Lower lobe of right lung (tissue), 2 donors: Measurements from ENCODE around the gene ARSA. TPM values are rescaled to one million over a fixed set of nuclear protein-coding genes. Genes with fewer than 3 reads are reported as not detected.
A peak's percentile ranks its signal among the peaks of the same experiment; 100 is the strongest.
"Not testable (repeated sequence)": the region's sequence is repeated elsewhere in the genome, so short reads cannot be mapped to it uniquely, and the experiment has no call there.

Source experiments
- ATAC-seq, 2 donors: fragments of 200-7000 bp; cut with Tn5 transposase; one replicate each; pipeline ENCODE4 v1.9.1; 2020 to 2022; ENCODE audit warnings: mild to moderate bottlenecking in 2 of 2, moderate library complexity in 2 of 2
- DNase-seq: peaks from one replicate; pipeline ENCODE4 v3.0.0-alpha.2; 2020
- H3K27ac ChIP-seq: fragments of 200-600 bp; one replicate; pipeline ENCODE4 v1.8.0; 2022
- H3K27me3 ChIP-seq: fragments of 200-600 bp; one replicate; pipeline ENCODE4 v1.8.0; 2022; ENCODE audit warnings: low read depth
- H3K36me3 ChIP-seq: fragments of 200-600 bp; one replicate; pipeline ENCODE4 v1.8.0; 2022; ENCODE audit warnings: mild to moderate bottlenecking
- H3K4me1 ChIP-seq: fragments of 200-600 bp; one replicate; pipeline ENCODE4 v1.8.0; 2022
- H3K4me3 ChIP-seq: fragments of 200-600 bp; one replicate; pipeline ENCODE4 v1.8.0; 2022; ENCODE audit warnings: mild to moderate bottlenecking
- H3K9me3 ChIP-seq: fragments of 200-600 bp; one replicate; pipeline ENCODE4 v1.8.0; 2022
- intact Hi-C: fragments of 100-400 bp; cut with DNase I; formaldehyde crosslinking; loops from one replicate; pipeline ENCODE4 v1.11.0; 2022
- total RNA-seq: library from RNA; stranded (reverse); fragmentation: NEBNext Ultra II Directional; extraction: Animal tissue kit (Norgen Biotek cat#: 25700); gene quantifications from one replicate; pipeline ENCODE4 v1.2.1, GENCODE V29; 2021
- TF ChIP-seq, protein P1 (sequence below): fragments of 200-600 bp; IDR thresholded peaks from one replicate; pipeline ENCODE4 v1.8.0; 2022; ENCODE audit warnings: antibody characterized with exemption, mild to moderate bottlenecking
- donor health status: DM: no; HTN: yes; CAD: no; lungs with severe emphysema.

Gene ARSA
- total RNA-seq, 1 donor from 2014 or later, result 53.5 TPM

DNA sequence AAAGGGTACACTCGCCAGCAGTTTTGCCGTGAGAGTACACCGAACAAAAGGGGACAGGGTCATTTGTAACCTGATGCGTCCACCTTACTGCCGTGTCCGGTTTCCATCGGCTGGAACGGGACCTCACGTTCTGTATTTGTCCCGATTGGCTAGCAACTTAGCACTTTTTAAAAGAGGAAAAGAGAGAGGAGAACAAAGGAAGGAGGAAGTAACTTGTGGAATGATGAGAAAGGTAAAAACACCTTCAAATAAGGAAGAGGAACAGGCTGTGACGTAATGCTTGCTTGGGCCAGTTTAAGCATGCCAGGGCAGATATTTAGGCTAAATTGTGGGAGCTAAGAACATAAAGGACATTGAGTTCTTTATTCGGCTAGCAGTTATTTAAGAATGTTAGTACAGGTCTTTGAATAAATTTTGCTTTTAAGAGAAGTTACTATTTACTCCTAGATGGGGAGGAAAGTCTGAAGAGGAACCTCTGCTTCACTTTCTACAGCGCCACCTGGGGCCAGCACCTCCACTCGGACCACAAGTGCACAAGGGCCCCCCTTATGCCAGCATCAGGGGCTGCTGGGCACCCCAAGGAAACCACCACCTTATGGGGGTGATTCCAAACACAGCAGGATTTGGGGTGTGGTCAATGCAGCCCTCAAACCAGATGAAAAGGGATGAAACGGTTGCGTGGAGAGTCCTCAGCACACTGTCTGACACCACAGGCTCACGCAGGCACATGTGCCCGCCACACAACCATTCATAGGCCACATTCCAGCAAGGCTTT is 5.8 kb downstream of the ARSA start:
- peaks cover 41% of the 10 kb centered on the region for H3K4me1 ChIP-seq
- no peaks in the 10 kb centered on the region for H3K27me3 ChIP-seq
- intact Hi-C loops, result no loop called here
- H3K4me3 ChIP-seq, result peak overlapping the region; percentile 44
- no peaks in the 10 kb centered on the region for H3K9me3 ChIP-seq
- ATAC-seq (peak in 1 of 2 donors; percentile 1), DNase-seq (no peak)
- H3K27ac ChIP-seq, result peak overlapping the region; percentile 55
- H3K36me3 ChIP-seq, result peaks cover 14% of the 10 kb centered on the region
- TF ChIP-seq, protein P1, sequence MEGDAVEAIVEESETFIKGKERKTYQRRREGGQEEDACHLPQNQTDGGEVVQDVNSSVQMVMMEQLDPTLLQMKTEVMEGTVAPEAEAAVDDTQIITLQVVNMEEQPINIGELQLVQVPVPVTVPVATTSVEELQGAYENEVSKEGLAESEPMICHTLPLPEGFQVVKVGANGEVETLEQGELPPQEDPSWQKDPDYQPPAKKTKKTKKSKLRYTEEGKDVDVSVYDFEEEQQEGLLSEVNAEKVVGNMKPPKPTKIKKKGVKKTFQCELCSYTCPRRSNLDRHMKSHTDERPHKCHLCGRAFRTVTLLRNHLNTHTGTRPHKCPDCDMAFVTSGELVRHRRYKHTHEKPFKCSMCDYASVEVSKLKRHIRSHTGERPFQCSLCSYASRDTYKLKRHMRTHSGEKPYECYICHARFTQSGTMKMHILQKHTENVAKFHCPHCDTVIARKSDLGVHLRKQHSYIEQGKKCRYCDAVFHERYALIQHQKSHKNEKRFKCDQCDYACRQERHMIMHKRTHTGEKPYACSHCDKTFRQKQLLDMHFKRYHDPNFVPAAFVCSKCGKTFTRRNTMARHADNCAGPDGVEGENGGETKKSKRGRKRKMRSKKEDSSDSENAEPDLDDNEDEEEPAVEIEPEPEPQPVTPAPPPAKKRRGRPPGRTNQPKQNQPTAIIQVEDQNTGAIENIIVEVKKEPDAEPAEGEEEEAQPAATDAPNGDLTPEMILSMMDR, result peak; percentile 19

DNA sequence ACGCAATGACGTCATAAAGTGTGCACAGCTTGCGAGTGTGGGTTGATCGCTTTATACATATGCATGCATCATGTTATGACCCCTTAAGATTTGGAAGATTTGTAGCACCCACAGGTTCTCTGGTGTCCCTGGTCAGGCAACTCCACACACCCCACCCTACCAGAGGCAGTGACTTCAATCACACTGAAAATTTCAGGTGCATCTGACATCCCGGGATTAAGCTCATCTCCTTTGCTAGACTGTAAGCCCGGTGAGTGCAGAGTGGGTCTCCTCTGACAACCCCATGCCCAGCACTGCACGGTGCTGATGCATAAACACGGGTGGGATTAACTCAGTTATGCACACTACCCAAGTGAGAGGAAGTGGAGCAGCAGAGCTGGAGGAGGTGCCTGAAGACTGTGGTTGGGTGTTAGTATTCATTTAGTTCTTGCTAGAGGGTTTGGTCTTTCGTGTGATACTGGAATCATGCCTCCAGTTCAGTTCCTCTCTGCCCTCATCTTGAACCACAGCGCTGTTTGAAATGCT is 6.5 kb downstream of the ARSA start:
- ATAC-seq, result peak; percentile 49 to 61
- intact Hi-C loops, result no loop called here
- peak overlapping the region; percentile 44 for H3K4me3 ChIP-seq

GRCh38 chr22:50620593-50621355 is 7.2 kb downstream of the ARSA start:
- Histone ChIP-seq H3K36me3 (peaks cover 9% of the 10 kb centered on the region), H3K4me1 (peaks cover 32% of the 10 kb centered on the region), H3K9me3 (no peaks in the 10 kb centered on the region), H3K27ac (peak overlapping the region; percentile 55), H3K27me3 (no peaks in the 10 kb centered on the region), H3K4me3 (peak overlapping the region; percentile 44)
- ATAC-seq (peak; percentile 88 to 90), DNase-seq (peak; percentile 85)
- intact Hi-C loops, result no loop called here
- TF ChIP-seq, protein P1, result no peak

More for the DNA sequence above, 6.5 kb downstream of the ARSA start:
- no peak for DNase-seq
- TF ChIP-seq, protein P1, result no peak
- Histone ChIP-seq H3K4me1 (peaks cover 34% of the 10 kb centered on the region), H3K36me3 (peaks cover 14% of the 10 kb centered on the region), H3K27me3 (no peaks in the 10 kb centered on the region), H3K27ac (peak overlapping the region; percentile 55), H3K9me3 (no peaks in the 10 kb centered on the region)

DNA sequence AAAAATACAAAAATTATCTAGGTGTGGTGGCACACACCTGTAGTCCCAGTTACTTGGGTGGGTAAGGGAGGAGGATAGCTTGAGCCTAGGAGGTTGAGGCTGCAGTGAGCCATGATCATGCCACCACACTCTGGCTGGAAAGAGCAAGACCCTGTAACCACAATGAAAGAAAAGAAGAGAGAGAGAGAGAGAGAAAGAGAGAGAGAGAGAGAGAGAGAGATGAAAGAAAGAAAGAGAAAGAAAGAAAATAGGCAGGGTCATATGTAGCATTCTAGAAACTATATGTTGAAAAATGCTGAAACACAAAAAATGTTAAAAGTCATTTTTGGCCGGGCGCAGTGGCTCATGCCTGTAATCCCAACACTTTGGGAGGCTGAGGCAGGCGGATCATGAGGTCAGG is 13.7 kb downstream of the ARSA start:
- H3K4me1 ChIP-seq, H3K36me3 ChIP-seq, H3K27ac ChIP-seq, ATAC-seq, H3K4me3 ChIP-seq, H3K27me3 ChIP-seq, intact Hi-C loops, H3K9me3 ChIP-seq, DNase-seq: not testable (repeated sequence)

GRCh38 chr22:50613291-50613981 is 14.5 kb downstream of the ARSA start:
- intact Hi-C loops, result no loop called here
- Histone ChIP-seq H3K9me3 (no peaks in the 10 kb centered on the region), H3K4me1 (peaks cover 8% of the 10 kb centered on the region), H3K27ac (peak overlapping the region; percentile 46), H3K27me3 (no peaks in the 10 kb centered on the region), H3K36me3 (no peaks in the 10 kb centered on the region), H3K4me3 (no peak overlapping the region)
- TF ChIP-seq, protein P1, result no peak
- peak; percentile 93 to 96 for ATAC-seq
- DNase-seq, result peak; percentile 90
